A549 (cell line): ENCODE results near the gene PYY.
"Not testable (repeated sequence)": the region's sequence is repeated elsewhere in the genome, so short reads cannot be mapped to it uniquely, and the experiment has no call there.

Source experiments
- CEBPB ChIP-seq, 2 experiments: fragments of >200 bp in 1 of 2; sonication (Bioruptor Twin) in 1 of 2; formaldehyde crosslinking in 1 of 2; IDR thresholded peaks; 2 replicates each; pipeline ENCODE4 v1.6.1; 2012 to 2016
- CTCF ChIP-seq: fragments of >200 bp; sonication (Bioruptor Twin); formaldehyde crosslinking; IDR thresholded peaks from 3 replicates; pipeline ENCODE4 v1.5.1; 2016
- ESRRA ChIP-seq: fragments of 150-350 bp; IDR thresholded peaks from 2 replicates; pipeline ENCODE4 v1.6.1; 2014; ENCODE audit warnings: mild to moderate bottlenecking, low read length, borderline replicate concordance
- FOSL2 ChIP-seq, 2 experiments: fragments of 450-650 bp in 1 of 2; fragments of >200 bp in 1 of 2; sonication (Bioruptor Twin) in 1 of 2; formaldehyde crosslinking; IDR thresholded peaks; 2 replicates each; pipeline versions ENCODE4 v1.5.0 to v1.6.1; 2016 to 2020; ENCODE audit warnings: mild to moderate bottlenecking in 1 of 2, moderate library complexity in 1 of 2
- HMGXB4 ChIP-seq: fragments of 250-450 bp; sonication (Bioruptor Pico); IDR thresholded peaks from 2 replicates; pipeline ENCODE4 v1.5.0; 2021; ENCODE audit warnings: mild to moderate bottlenecking, moderate library complexity, borderline replicate concordance
- NFE2L2 ChIP-seq: fragments of 150-350 bp; conservative IDR thresholded peaks from 2 replicates; pipeline ENCODE4 v1.6.1; 2014; ENCODE audit warnings: low read length
- NR3C1 ChIP-seq: fragments of >200 bp; sonication (Bioruptor Twin); formaldehyde crosslinking; IDR thresholded peaks from 3 replicates; pipeline ENCODE4 v1.6.1; 2017
- POLR2A ChIP-seq: IDR thresholded peaks from 2 replicates; pipeline ENCODE4 v1.6.1; 2012; ENCODE audit warnings: mild to moderate bottlenecking, low read length
- RCOR1 ChIP-seq: fragments of 150-350 bp; IDR thresholded peaks from 2 replicates; pipeline ENCODE4 v1.6.1; 2014; ENCODE audit warnings: antibody characterized with exemption, low read length, low read depth
- REST ChIP-seq: fragments of 200-600 bp; sonication (generic); IDR thresholded peaks from 2 replicates; pipeline ENCODE4 v1.6.1; 2016; ENCODE audit warnings: antibody characterized with exemption, mild to moderate bottlenecking, moderate library complexity
- SREBF2 ChIP-seq: fragments of 450-650 bp; IDR thresholded peaks from 2 replicates; pipeline ENCODE4 v1.6.1; 2014; ENCODE audit warnings: mild to moderate bottlenecking, moderate library complexity
- TFCP2L1 ChIP-seq: fragments of 250-450 bp; sonication (Bioruptor Pico); IDR thresholded peaks from 2 replicates; pipeline ENCODE4 v1.5.0; 2021; ENCODE audit warnings: mild to moderate bottlenecking
- USF2 ChIP-seq: fragments of 450-650 bp; IDR thresholded peaks from 2 replicates; pipeline ENCODE4 v1.6.1; 2014; ENCODE audit warnings: antibody characterized with exemption
- ZNF302 ChIP-seq: fragments of 250-450 bp; sonication (Bioruptor Pico); IDR thresholded peaks from 2 replicates; pipeline ENCODE4 v1.9.0; 2021; ENCODE audit warnings: inconsistent platforms, mild to moderate bottlenecking, moderate library complexity

GRCh38 chr17:43971436-43971835, 17.7 kb upstream of the PYY start:
- TF ChIP-seq CTCF; TFCP2L1 (CRISPR knock-in tag); ESRRA; NR3C1; FOSL2 (IDR thresholded peaks at IDR 0.05); FOSL2 (CRISPR knock-in tag; IDR thresholded peaks at IDR 0.05); USF2; NFE2L2; SREBF2; ZNF302 (CRISPR knock-in tag); RCOR1; HMGXB4 (CRISPR knock-in tag); REST; CEBPB (IDR thresholded peaks at IDR 0.05); POLR2A: not testable (repeated sequence)
